Ovary (tissue), 9 donors: ENCODE measurements around the gene TXNDC17. TPM values are rescaled to one million over a fixed set of nuclear protein-coding genes. Genes with fewer than 3 reads are reported as not detected.

ENCODE experiments used
- DNase-seq, 5 donors: peaks; one replicate each; pipeline ENCODE4 v3.0.0-alpha.2; 2019 to 2020
- H3K27ac ChIP-seq, 2 donors: fragments of 200-600 bp; one replicate each; pipeline versions ENCODE4 v1.5.1 to v1.8.0; 2019 to 2022
- H3K27me3 ChIP-seq: fragments of 200-600 bp; one replicate; pipeline ENCODE4 v1.8.0; 2022
- H3K36me3 ChIP-seq: fragments of 200-600 bp; sonication (generic); one replicate; pipeline ENCODE4 v1.5.1; 2019
- H3K4me1 ChIP-seq: one replicate; pipeline ENCODE4 v1.8.1; 2013; ENCODE audit warnings: mild to moderate bottlenecking, moderate library complexity; ENCODE audit not compliant: insufficient read depth
- H3K4me3 ChIP-seq: fragments of 200-600 bp; sonication (generic); one replicate; pipeline ENCODE4 v1.5.1; 2017
- H3K9me3 ChIP-seq, 2 donors: fragments of 200-600 bp in 1 of 2; sonication (generic) in 1 of 2; one replicate each; pipeline versions ENCODE4 v1.5.1 to v1.8.1; 2013 to 2019; ENCODE audit warnings: mild to moderate bottlenecking in 1 of 2, moderate library complexity in 1 of 2
- CTCF ChIP-seq, 3 donors: fragments of 450-650 bp in 2 of 3; fragments of 200-600 bp in 1 of 3; IDR thresholded peaks; one replicate each; pipeline versions ENCODE4 v1.5.1 to v1.8.0; 2016 to 2022; ENCODE audit warnings: antibody characterized with exemption in 3 of 3, mild to moderate bottlenecking in 1 of 3
- EP300 ChIP-seq: sonication (generic); formaldehyde crosslinking; IDR thresholded peaks from one replicate; pipeline ENCODE4 v1.6.1; 2017; ENCODE audit warnings: antibody characterized with exemption
- POLR2A ChIP-seq: fragments of 450-650 bp; IDR thresholded peaks from one replicate; pipeline ENCODE4 v1.6.1; 2017; ENCODE audit warnings: antibody characterized with exemption, mild to moderate bottlenecking, moderate library complexity
- whole genome bisulfite sequencing, 3 donors: extraction: QIAGEN DNeasy Blood & Tissue Kit in 1 of 3; methylation state at CpG; one replicate each; pipeline versions ENCODE4 v1.1.5 to v1.1.7; 2013 to 2017; 5-methylcytosine and 5-hydroxymethylcytosine counted together
- intact Hi-C, 4 donors: fragments of 100-400 bp; cut with DNase I; formaldehyde crosslinking; loops; one replicate each; pipeline versions ENCODE4 v1.11.0 to v1.15.1; 2022 to 2023
- polyA plus RNA-seq, 2 donors: library from polyadenylated mRNA; stranded (reverse); fragments of 200-250 nt in 1 of 2; fragments of 350-450 nt in 1 of 2; fragmentation: Illumina TruSeq in 1 of 2; extraction: RNeasy Lipid Tissue Mini Kit (QIAGEN cat#74804) in 1 of 2; gene quantifications; one replicate each; pipeline ENCODE4 v1.2.3, GENCODE V29; 2013 to 2014
- total RNA-seq, 7 donors: library from RNA; depleted of rRNA in 2 of 7; stranded (reverse); fragments of >200 nt in 2 of 7; fragmentation: NEBNext Ultra II Directional in 3 of 7; extraction: Animal tissue kit (Norgen Biotek cat#: 25700) in 3 of 7; gene quantifications; one replicate each; pipeline versions ENCODE4 v1.1.0 to v1.2.4, GENCODE V29; 2016 to 2023
- donor health status: DM: no; HTN: no; CAD: no; lungs with moderate emphysema.
- donor health status: DM: no; HTN: no; CAD: no.
- donor health status: Bipolar disorder and iron deficiency.
- donor health status: DM: yes; HTN: yes; CAD: no.
- donor health status: DM: no; HTN: no; CAD: no.
- donor health status: DM: yes; HTN: yes; CAD: no.

TXNDC17 gene
- total and polyA plus RNA-seq, 9 donors: 19.0 to 104 (median 41.3) TPM

- TF ChIP-seq EP300 (no peak), CTCF (IDR thresholded peaks at IDR 0.05) (no peak), POLR2A (no peak)
- Histone ChIP-seq H3K4me1 (peaks cover 18% of the 10 kb centered on the region), H3K27me3 (no peaks in the 10 kb centered on the region), H3K9me3 (no peaks in the 10 kb centered on the region), H3K36me3 (no peaks in the 10 kb centered on the region), H3K27ac (no peak overlapping the region), H3K4me3 (no peak overlapping the region)
- no peak for DNase-seq
- whole genome bisulfite sequencing, 3 donors: 72 to 77% (median 75%) methylated on average over 17 of the region's 17 CpGs
- intact Hi-C loops: loop anchor here in 2 of 4 donors (5.0 to 10.0 kb wide), 2 partner anchors 162 to 165 kb away; no protein-coding TSS in a partner anchor
These were observed 4.0 kb upstream of the TXNDC17 start for GRCh38 chr17:6636616-6637457.

- no peaks in the 10 kb centered on the region for H3K9me3 ChIP-seq
- no peak for TF ChIP-seq CTCF (IDR thresholded peaks at IDR 0.05)
- TF ChIP-seq EP300: no peak
- TF ChIP-seq POLR2A: no peak
- H3K27me3 ChIP-seq: no peaks in the 10 kb centered on the region
- no peak overlapping the region for H3K4me3 ChIP-seq
- DNase-seq: no peak
- no peak overlapping the region for H3K27ac ChIP-seq
- no peaks in the 10 kb centered on the region for H3K36me3 ChIP-seq
- peaks cover 18% of the 10 kb centered on the region for H3K4me1 ChIP-seq
- intact Hi-C loops: loop anchor here in 2 of 4 donors (5.0 to 10.0 kb wide), 2 partner anchors 163 to 165 kb away; no protein-coding TSS in a partner anchor
- WGBS, 3 donors: 83% methylated on average over 6 of the region's 6 CpGs
These were observed 3.4 kb upstream of the TXNDC17 start for GRCh38 chr17:6637458-6637840.

- DNase-seq: no peak
- Histone ChIP-seq H3K36me3 (no peaks in the 10 kb centered on the region), H3K27me3 (no peaks in the 10 kb centered on the region), H3K9me3 (no peaks in the 10 kb centered on the region), H3K4me3 (no peak overlapping the region), H3K4me1 (peaks cover 18% of the 10 kb centered on the region), H3K27ac (no peak overlapping the region)
- no peak for TF ChIP-seq EP300
- intact Hi-C loops: loop anchor here in 2 of 4 donors (5.0 to 10.0 kb wide), 2 partner anchors 163 to 166 kb away; no protein-coding TSS in a partner anchor
- 71 to 86% (median 79%) methylated on average over 24 of the region's 24 CpGs for WGBS, 3 donors
These were observed 2.6 kb upstream of the TXNDC17 start for GRCh38 chr17:6638046-6638908.

GRCh38 chr17:6639014-6639585 is 1.8 kb upstream of the TXNDC17 start:
- Histone ChIP-seq H3K9me3 (no peaks in the 10 kb centered on the region), H3K27me3 (no peaks in the 10 kb centered on the region), H3K36me3 (no peaks in the 10 kb centered on the region), H3K27ac (no peak overlapping the region), H3K4me1 (peaks cover 18% of the 10 kb centered on the region), H3K4me3 (peak overlapping the region; percentile 76)
- intact Hi-C loops: loop anchor here in 2 of 4 donors (5.0 to 10.0 kb wide), 2 partner anchors 164 to 167 kb away; no protein-coding TSS in a partner anchor
- DNase-seq: peak in 2 of 5 donors; percentile 31 to 35
- TF ChIP-seq CTCF (IDR thresholded peaks at IDR 0.05) (no peak), POLR2A (no peak), EP300 (no peak)
- WGBS, 3 donors: 17 to 30% (median 17%) methylated on average over 12 to 15 of the region's 15 CpGs
